Muscle layer of duodenum (tissue), 2 donors: ENCODE data around the gene AREL1.

Experiments
- H3K27ac ChIP-seq: one replicate; pipeline ENCODE4 v1.7.0; 2013; ENCODE audit warnings: mild to moderate bottlenecking, low read length
- H3K27me3 ChIP-seq: one replicate; pipeline ENCODE4 v1.7.0; 2013; ENCODE audit warnings: low read depth, mild to moderate bottlenecking, control low read depth, low read length
- H3K36me3 ChIP-seq, 2 donors: one replicate each; pipeline ENCODE4 v1.7.0; 2013; ENCODE audit warnings: low read length in 2 of 2, control low read depth in 1 of 2, mild to moderate bottlenecking in 1 of 2; ENCODE audit not compliant: insufficient read depth in 2 of 2, control insufficient read depth in 1 of 2
- H3K4me1 ChIP-seq, 2 donors: one replicate each; pipeline ENCODE4 v1.7.0; 2013; ENCODE audit warnings: low read length in 2 of 2, mild to moderate bottlenecking in 2 of 2, control low read depth in 1 of 2, moderate library complexity in 1 of 2; ENCODE audit not compliant: insufficient read depth in 2 of 2, control insufficient read depth in 1 of 2
- H3K4me3 ChIP-seq, 2 donors: one replicate each; pipeline ENCODE4 v1.7.0; 2013; ENCODE audit warnings: low read length in 2 of 2, low read depth in 1 of 2, mild to moderate bottlenecking in 1 of 2
- H3K9me3 ChIP-seq, 2 donors: one replicate each; pipeline ENCODE4 v1.7.0; 2013; ENCODE audit warnings: low read length in 2 of 2, control low read depth in 1 of 2, mild to moderate bottlenecking in 1 of 2; ENCODE audit not compliant: control insufficient read depth in 1 of 2
- donor health status: healthy.

The AREL1 gene

GRCh38 chr14:74671789-74672188 is 41.1 kb downstream of the AREL1 start:
- Histone ChIP-seq H3K4me1 (no peaks in the 10 kb centered on the region), H3K4me3 (no peak overlapping the region), H3K36me3 (peaks cover 72 to 92% of the 10 kb centered on the region in 2 donors), H3K9me3 (no peaks in the 10 kb centered on the region), H3K27me3 (no peaks in the 10 kb centered on the region), H3K27ac (no peak overlapping the region)

DNA sequence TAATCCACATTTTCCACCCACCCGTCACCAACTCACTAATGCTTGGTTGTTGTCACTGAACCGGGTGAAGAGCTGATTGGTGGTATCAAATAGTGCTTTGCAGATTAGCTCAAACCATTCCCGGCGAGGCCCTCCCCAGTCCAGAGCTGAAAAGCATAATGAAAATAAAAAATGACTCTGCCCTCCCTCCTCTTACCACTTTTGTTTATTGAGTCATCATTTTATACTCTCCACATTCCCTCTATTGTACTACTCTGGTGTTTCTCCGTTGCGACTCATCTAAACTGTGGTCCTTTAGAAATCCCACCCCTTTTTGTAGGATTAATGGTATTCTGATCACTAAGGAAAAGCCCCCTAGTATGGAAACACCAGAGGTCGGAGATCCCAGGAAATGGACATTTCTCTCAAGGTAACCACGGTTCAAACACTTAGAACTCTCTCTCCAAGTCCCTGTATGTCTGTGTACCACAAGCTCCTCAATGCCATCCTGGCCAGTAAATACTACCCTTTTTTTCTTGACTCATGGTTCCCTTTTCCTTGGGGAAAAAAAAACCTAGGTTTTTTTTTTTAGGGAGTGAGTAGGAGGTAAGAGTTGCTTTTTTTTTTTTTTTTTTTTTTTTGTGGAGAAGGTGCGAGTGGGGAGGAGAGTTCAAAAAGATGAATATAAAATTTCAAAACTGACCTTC is 42.0 kb downstream of the AREL1 start:
- Histone ChIP-seq H3K27ac (no peak overlapping the region), H3K9me3 (no peaks in the 10 kb centered on the region), H3K36me3 (peaks cover 66 to 88% of the 10 kb centered on the region in 2 donors), H3K4me1 (no peaks in the 10 kb centered on the region), H3K27me3 (no peaks in the 10 kb centered on the region), H3K4me3 (no peak overlapping the region)

GRCh38 chr14:74669846-74670245 is 43.0 kb downstream of the AREL1 start:
- no peak overlapping the region for H3K27ac ChIP-seq
- no peaks in the 10 kb centered on the region for H3K27me3 ChIP-seq
- H3K9me3 ChIP-seq = no peaks in the 10 kb centered on the region
- no peaks in the 10 kb centered on the region for H3K4me1 ChIP-seq
- no peak overlapping the region for H3K4me3 ChIP-seq
- H3K36me3 ChIP-seq = peaks cover 63 to 83% of the 10 kb centered on the region in 2 donors

- H3K4me3 ChIP-seq = no peak overlapping the region
- no peaks in the 10 kb centered on the region for H3K4me1 ChIP-seq
- H3K9me3 ChIP-seq = no peaks in the 10 kb centered on the region
- no peaks in the 10 kb centered on the region for H3K27me3 ChIP-seq
- H3K36me3 ChIP-seq = peaks cover 59 to 78% of the 10 kb centered on the region in 2 donors
- H3K27ac ChIP-seq = no peak overlapping the region
These were observed 43.6 kb downstream of the AREL1 start for GRCh38 chr14:74669256-74669655.

GRCh38 chr14:74667758-74668157 is 45.1 kb downstream of the AREL1 start:
- Histone ChIP-seq H3K36me3 (peaks cover 60 to 78% of the 10 kb centered on the region in 2 donors), H3K4me3 (no peak overlapping the region), H3K9me3 (no peaks in the 10 kb centered on the region), H3K27ac (no peak overlapping the region), H3K27me3 (no peaks in the 10 kb centered on the region), H3K4me1 (no peaks in the 10 kb centered on the region)

GRCh38 chr14:74664717-74665116 is 48.2 kb downstream of the AREL1 start:
- no peaks in the 10 kb centered on the region for H3K27me3 ChIP-seq
- H3K36me3 ChIP-seq = peaks cover 58 to 78% of the 10 kb centered on the region in 2 donors
- no peaks in the 10 kb centered on the region for H3K4me1 ChIP-seq
- no peaks in the 10 kb centered on the region for H3K9me3 ChIP-seq
- no peak overlapping the region for H3K27ac ChIP-seq
- no peak overlapping the region for H3K4me3 ChIP-seq

DNA sequence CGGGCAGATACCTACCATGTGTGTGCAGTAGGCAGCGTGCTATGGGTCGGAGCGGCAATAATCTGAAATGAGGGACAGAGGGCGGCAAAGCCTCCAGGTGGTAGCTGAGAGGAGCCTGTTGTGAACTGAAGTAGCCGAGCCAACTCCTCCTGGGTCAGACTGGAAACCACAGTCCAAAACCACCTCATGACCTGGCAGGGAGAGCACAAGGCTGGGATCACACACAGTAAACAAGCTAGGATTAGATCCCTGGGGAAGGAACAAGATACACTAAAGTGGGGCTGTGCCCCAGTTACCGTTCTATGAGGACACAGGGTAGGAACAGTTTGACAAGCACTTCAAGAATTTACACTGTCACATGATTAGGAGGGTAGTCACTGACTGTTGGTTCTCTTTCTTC is 49.0 kb downstream of the AREL1 start:
- Histone ChIP-seq H3K36me3 (peaks cover 50 to 74% of the 10 kb centered on the region in 2 donors), H3K27ac (no peak overlapping the region), H3K4me1 (no peaks in the 10 kb centered on the region)

DNA sequence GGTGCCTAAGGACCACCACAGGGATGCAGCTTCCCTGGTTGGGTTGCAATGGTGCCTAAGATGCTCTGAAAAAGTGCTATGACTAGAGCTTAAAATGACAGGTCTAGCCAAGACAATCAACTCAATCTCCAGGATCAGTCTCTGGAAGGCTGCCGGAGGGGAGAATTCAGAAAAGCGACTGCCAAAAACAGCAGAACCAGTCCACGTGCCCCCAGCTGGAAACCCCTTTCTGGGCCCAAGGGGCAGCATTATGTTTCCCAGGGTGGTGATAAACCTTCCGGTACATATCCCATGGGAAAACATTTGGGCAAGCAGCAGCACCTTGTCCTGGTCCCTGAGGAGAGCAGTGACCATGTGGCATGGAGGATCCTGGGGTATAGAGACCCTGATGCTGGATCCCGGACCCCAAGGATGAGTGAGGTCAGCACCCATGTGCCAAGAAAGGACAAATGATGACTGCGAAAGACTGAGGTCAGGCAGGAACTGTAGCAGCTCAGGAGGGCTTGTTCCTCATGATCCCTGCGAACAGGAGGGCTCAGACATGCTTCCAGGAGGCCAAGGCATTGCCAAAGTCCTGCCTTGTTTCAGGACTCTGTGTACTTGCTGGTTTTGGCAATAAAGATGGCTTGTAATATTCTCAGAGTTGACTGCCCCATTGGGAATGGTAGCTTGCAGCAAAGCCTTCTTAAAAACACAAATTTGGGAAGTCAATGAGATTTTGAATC is 51.0 kb downstream of the AREL1 start:
- H3K4me1 ChIP-seq = no peaks in the 10 kb centered on the region
- no peak overlapping the region for H3K4me3 ChIP-seq
- H3K27ac ChIP-seq = no peak overlapping the region
- no peaks in the 10 kb centered on the region for H3K9me3 ChIP-seq
- H3K27me3 ChIP-seq = no peaks in the 10 kb centered on the region
- H3K36me3 ChIP-seq = peaks cover 34 to 56% of the 10 kb centered on the region in 2 donors

More for the DNA sequence above, 49.0 kb downstream of the AREL1 start:
- Histone ChIP-seq H3K9me3 (no peaks in the 10 kb centered on the region), H3K4me3 (no peak overlapping the region), H3K27me3 (no peaks in the 10 kb centered on the region)

DNA sequence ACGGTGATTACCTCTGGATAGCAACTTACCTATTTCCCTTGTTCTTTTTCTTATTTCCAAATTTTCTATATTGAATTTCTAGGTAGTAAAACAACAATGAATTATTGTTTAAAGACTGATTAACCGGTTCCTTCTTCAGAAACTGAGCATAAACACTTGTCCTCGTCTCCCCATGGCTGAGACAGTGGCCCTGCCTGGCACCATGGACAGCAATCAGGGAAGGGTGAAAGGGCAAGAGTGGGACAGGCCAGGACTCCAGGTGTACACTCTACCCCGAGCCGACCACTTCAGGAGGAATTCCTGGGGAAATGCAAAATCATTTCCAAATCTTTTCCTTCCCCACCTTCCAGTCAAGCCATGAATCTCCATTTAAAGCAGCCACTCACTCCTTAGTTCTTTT is 52.0 kb downstream of the AREL1 start:
- Histone ChIP-seq H3K27ac (no peak overlapping the region), H3K4me3 (no peak overlapping the region), H3K27me3 (no peaks in the 10 kb centered on the region), H3K36me3 (peaks cover 33 to 53% of the 10 kb centered on the region in 2 donors), H3K4me1 (no peaks in the 10 kb centered on the region), H3K9me3 (no peaks in the 10 kb centered on the region)

- no peaks in the 10 kb centered on the region for H3K4me1 ChIP-seq
- no peaks in the 10 kb centered on the region for H3K9me3 ChIP-seq
- no peak overlapping the region for H3K27ac ChIP-seq
- no peaks in the 10 kb centered on the region for H3K27me3 ChIP-seq
- no peak overlapping the region for H3K4me3 ChIP-seq
- peaks cover 27 to 48% of the 10 kb centered on the region in 2 donors for H3K36me3 ChIP-seq
These were observed 52.7 kb downstream of the AREL1 start for GRCh38 chr14:74660167-74660566.

DNA sequence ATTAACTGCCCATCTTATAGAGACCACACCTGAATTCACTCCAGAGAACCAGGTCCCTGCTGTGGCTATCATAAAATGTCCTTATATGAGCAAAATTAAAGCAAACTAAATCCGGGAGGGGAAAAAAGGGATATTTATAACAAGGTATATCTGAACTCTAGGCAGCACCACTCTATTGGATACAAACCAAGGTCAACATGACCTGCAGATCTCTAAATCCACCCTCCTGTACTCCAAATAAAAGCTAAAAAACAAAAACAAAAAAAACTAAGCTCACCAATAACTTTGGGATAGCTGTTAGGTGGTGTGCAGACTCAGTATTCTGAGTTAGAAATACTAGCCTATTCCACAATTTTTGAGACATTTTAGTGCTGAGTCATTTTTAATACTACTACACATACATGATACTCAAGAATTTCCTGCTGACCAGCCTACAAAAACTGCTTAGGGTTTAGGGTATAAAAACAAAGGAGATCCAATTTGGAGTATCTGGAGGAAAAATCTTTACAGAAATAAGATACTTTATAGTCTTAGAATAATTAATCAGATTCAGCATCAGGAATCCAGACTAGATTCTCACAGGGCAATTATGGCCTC is 54.2 kb downstream of the AREL1 start:
- H3K9me3 ChIP-seq = no peaks in the 10 kb centered on the region
- H3K36me3 ChIP-seq = peaks cover 21 to 42% of the 10 kb centered on the region in 2 donors
- H3K4me1 ChIP-seq = no peaks in the 10 kb centered on the region
- H3K4me3 ChIP-seq = no peak overlapping the region
- no peaks in the 10 kb centered on the region for H3K27me3 ChIP-seq
- no peak overlapping the region for H3K27ac ChIP-seq
